Stomach (tissue), 4 donors: ENCODE measurements around the gene ATAD3A.

ENCODE experiments used
- EP300 ChIP-seq: sonication (generic); formaldehyde crosslinking; IDR thresholded peaks from one replicate; pipeline ENCODE4 v1.6.1; 2017; ENCODE audit warnings: antibody characterized with exemption
- POLR2A ChIP-seq, 4 donors: fragments of 450-650 bp; IDR thresholded peaks; one replicate each; pipeline ENCODE4 v1.6.1; 2016; ENCODE audit warnings: antibody characterized with exemption in 4 of 4, control low read depth in 2 of 4, mild to moderate bottlenecking in 1 of 4, moderate library complexity in 1 of 4
- TF ChIP-seq, protein P1 (sequence below), 7 experiments: fragments of 450-650 bp in 4 of 7; fragments of 200-600 bp in 3 of 7; sonication (generic) in 3 of 7; IDR thresholded peaks; one replicate each; pipeline ENCODE4 v1.5.1; 2016 to 2019; ENCODE audit warnings: antibody characterized with exemption in 7 of 7, control low read depth in 2 of 7, mild to moderate bottlenecking in 1 of 7

DNA sequence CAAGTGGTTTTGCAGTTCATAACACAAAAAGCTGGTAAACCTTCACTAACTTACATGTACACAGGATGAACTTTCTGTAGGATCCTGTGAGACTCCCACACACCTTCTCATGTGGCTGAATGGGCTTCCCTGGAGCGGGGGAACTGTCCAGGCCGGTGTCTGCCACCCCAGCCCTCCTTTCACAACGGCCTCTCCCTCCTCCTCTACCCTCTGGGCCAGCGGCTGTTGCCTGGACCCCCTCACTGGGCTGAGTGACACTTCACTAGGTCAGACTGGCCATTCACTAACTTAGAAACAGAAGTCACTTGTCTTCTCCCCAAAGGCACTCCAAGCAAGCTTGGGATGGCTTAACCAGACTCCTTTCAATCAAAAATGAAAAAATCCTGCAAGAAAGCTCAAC, 46.6 kb downstream of the ATAD3A start:
- TF ChIP-seq, protein P1, sequence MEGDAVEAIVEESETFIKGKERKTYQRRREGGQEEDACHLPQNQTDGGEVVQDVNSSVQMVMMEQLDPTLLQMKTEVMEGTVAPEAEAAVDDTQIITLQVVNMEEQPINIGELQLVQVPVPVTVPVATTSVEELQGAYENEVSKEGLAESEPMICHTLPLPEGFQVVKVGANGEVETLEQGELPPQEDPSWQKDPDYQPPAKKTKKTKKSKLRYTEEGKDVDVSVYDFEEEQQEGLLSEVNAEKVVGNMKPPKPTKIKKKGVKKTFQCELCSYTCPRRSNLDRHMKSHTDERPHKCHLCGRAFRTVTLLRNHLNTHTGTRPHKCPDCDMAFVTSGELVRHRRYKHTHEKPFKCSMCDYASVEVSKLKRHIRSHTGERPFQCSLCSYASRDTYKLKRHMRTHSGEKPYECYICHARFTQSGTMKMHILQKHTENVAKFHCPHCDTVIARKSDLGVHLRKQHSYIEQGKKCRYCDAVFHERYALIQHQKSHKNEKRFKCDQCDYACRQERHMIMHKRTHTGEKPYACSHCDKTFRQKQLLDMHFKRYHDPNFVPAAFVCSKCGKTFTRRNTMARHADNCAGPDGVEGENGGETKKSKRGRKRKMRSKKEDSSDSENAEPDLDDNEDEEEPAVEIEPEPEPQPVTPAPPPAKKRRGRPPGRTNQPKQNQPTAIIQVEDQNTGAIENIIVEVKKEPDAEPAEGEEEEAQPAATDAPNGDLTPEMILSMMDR (IDR thresholded peaks at IDR 0.05): no peak
- TF ChIP-seq POLR2A (IDR thresholded peaks at IDR 0.05): no peak
- no peak for TF ChIP-seq EP300
